HCT116 (cell line): ENCODE data around the gene UAP1L1. TPM values are rescaled to one million over a fixed set of nuclear protein-coding genes. Genes with fewer than 3 reads are reported as not detected.

ENCODE experiments used
- ATAC-seq: fragments of 200-7000 bp; cut with Tn5 transposase; 2 replicates; pipeline ENCODE4 v1.9.1; 2020; ENCODE audit warnings: mild to moderate bottlenecking, moderate library complexity
- BruUV-seq: library from RNA; stranded (reverse); fragments of 400-500 nt; replicated peaks from 2 replicates; lab custom pipeline; 2021; lab: Mats Ljungman, UMichigan
- CTCF ChIA-PET: fragments of 300-600 bp; sonication (Branson Sonifier 250); formaldehyde crosslinking; loops from one replicate; lab custom pipeline; 2021; ENCODE audit warnings: antibody characterized with exemption; lab: Charles Lee
- POLR2A ChIA-PET: fragments of 300-600, 350-600 bp; sonication (Branson Sonifier 250); formaldehyde crosslinking; loops from one replicate; lab custom pipeline; 2021; ENCODE audit warnings: antibody characterized with exemption; lab: Charles Lee
- RAD21 ChIA-PET, 2 experiments: fragments of 300-600 bp; sonication (Branson Sonifier 250); formaldehyde crosslinking; loops; one replicate each; lab custom pipeline; 2023; ENCODE audit warnings: low total read pairs in 2 of 2; ENCODE audit not compliant: uncharacterized antibody in 2 of 2, unreplicated experiment in 2 of 2, low non-redundant PET in 1 of 2; lab: Charles Lee
- DNase-seq: peaks from one replicate; pipeline ENCODE4 v3.0.0-alpha.2; 2010; ENCODE audit warnings: low read depth, low spot score
- H2AFZ ChIP-seq: fragments of 200-600 bp; shearing (Covaris generic), sonication (generic); 2 replicates; pipeline ENCODE4 v1.6.1; 2017; ENCODE audit warnings: low read depth, mixed run types, mixed read lengths, antibody characterized with exemption, low read length; ENCODE audit not compliant: poor library complexity, severe bottlenecking
- H3K27ac ChIP-seq: 2 replicates; pipeline ENCODE4 v1.5.1; 2012; ENCODE audit warnings: low read depth, low read length
- H3K27me3 ChIP-seq: fragments of 200-600 bp; sonication (generic); 2 replicates; pipeline ENCODE4 v1.6.1; 2016; ENCODE audit warnings: mixed run types, low read length, mixed read lengths; ENCODE audit not compliant: insufficient read depth
- H3K36me3 ChIP-seq, 2 experiments: fragments of 200-500 bp in 1 of 2; fragments of 200-600 bp in 1 of 2; sonication (Bioruptor generic) in 1 of 2; sonication (generic) in 1 of 2; 2 replicates each; pipeline versions ENCODE4 v1.5.1 to v1.6.1; 2014 to 2016; ENCODE audit warnings: low read length in 2 of 2, inconsistent platforms in 1 of 2, mixed read lengths in 1 of 2, mixed run types in 1 of 2; ENCODE audit not compliant: insufficient read depth in 2 of 2, control insufficient read depth in 1 of 2
- H3K4me1 ChIP-seq, 2 experiments: fragments of 200-600 bp in 1 of 2; sonication (generic) in 1 of 2; 2 replicates each; pipeline versions ENCODE4 v1.5.1 to v1.6.1; 2012 to 2017; ENCODE audit warnings: low read length in 2 of 2, inconsistent platforms in 1 of 2, mild to moderate bottlenecking in 1 of 2, mixed read lengths in 1 of 2, mixed run types in 1 of 2, moderate library complexity in 1 of 2; ENCODE audit not compliant: insufficient read depth in 2 of 2, control insufficient read depth in 1 of 2
- H3K4me2 ChIP-seq: fragments of 200-600 bp; sonication (generic); 2 replicates; pipeline ENCODE4 v1.6.1; 2017; ENCODE audit warnings: mixed run types, low read length, mixed read lengths
- H3K4me3 ChIP-seq, 2 experiments: fragments of 200-600 bp in 1 of 2; sonication (generic) in 1 of 2; replicated peaks in 1 of 2; 2 replicates each; pipeline ENCODE4 v1.5.1; 2011 to 2016; ENCODE audit warnings: low read length in 2 of 2, control low read depth in 1 of 2, low read depth in 1 of 2, mild to moderate bottlenecking in 1 of 2, mixed read lengths in 1 of 2, mixed run types in 1 of 2
- H3K79me2 ChIP-seq: fragments of 200-600 bp; sonication (generic); 2 replicates; pipeline ENCODE4 v1.6.1; 2017; ENCODE audit warnings: mild to moderate bottlenecking, mixed run types, low read length, moderate library complexity, mixed read lengths; ENCODE audit not compliant: insufficient read depth
- H3K9ac ChIP-seq: fragments of 200-600 bp; sonication (generic); 2 replicates; pipeline ENCODE4 v1.6.1; 2016; ENCODE audit warnings: low read length, mixed read lengths
- H3K9me2 ChIP-seq: fragments of 200-600 bp; sonication (generic), shearing (Covaris generic); 2 replicates; pipeline ENCODE4 v1.6.1; 2017; ENCODE audit warnings: mixed run types, mild to moderate bottlenecking, moderate library complexity; ENCODE audit not compliant: insufficient read depth
- H3K9me3 ChIP-seq, 2 experiments: fragments of 200-500 bp in 1 of 2; fragments of 200-600 bp in 1 of 2; sonication (Bioruptor generic) in 1 of 2; sonication (generic) in 1 of 2; 2 replicates each; pipeline ENCODE4 v1.6.1; 2014 to 2017; ENCODE audit warnings: low read length in 2 of 2, mixed read lengths in 2 of 2, inconsistent platforms in 1 of 2, low read depth in 1 of 2, mild to moderate bottlenecking in 1 of 2, mixed run types in 1 of 2, moderate library complexity in 1 of 2; ENCODE audit not compliant: control insufficient read depth in 1 of 2, insufficient read depth in 1 of 2
- H4K20me1 ChIP-seq: fragments of 200-600 bp; sonication (generic), shearing (Covaris generic); 2 replicates; pipeline ENCODE4 v1.6.1; 2017; ENCODE audit warnings: mixed run types, mild to moderate bottlenecking, moderate library complexity; ENCODE audit not compliant: insufficient read depth
- CBX3 ChIP-seq: IDR thresholded peaks from 2 replicates; pipeline ENCODE4 v1.6.1; 2012; ENCODE audit warnings: low read depth
- EGR1 ChIP-seq: IDR thresholded peaks from 2 replicates; pipeline ENCODE4 v1.6.1; 2012; ENCODE audit warnings: low read depth
- ELF1 ChIP-seq: IDR thresholded peaks from 2 replicates; pipeline ENCODE4 v1.6.1; 2012; ENCODE audit warnings: low read depth, borderline replicate concordance
- EZH2 ChIP-seq: fragments of 200-600 bp; sonication (generic); IDR thresholded peaks from 2 replicates; pipeline ENCODE4 v1.6.1; 2017; ENCODE audit warnings: antibody characterized with exemption, mixed run types
- EZH2phosphoT487 ChIP-seq: fragments of 200-600 bp; IDR thresholded peaks from 2 replicates; pipeline ENCODE4 v1.6.1; 2018; ENCODE audit warnings: antibody characterized with exemption, borderline replicate concordance
- FOSL1 ChIP-seq: IDR thresholded peaks from 2 replicates; pipeline ENCODE4 v1.6.1; 2012; ENCODE audit warnings: low read depth
- JUND ChIP-seq: IDR thresholded peaks from 2 replicates; pipeline ENCODE4 v1.6.1; 2012
- MAX ChIP-seq: IDR thresholded peaks from 2 replicates; pipeline ENCODE4 v1.6.1; 2012
- POLR2AphosphoS5 ChIP-seq: IDR thresholded peaks from 2 replicates; pipeline ENCODE4 v1.6.1; 2011; ENCODE audit warnings: mild to moderate bottlenecking, low read depth, low read length, moderate library complexity
- REST ChIP-seq: IDR thresholded peaks from 2 replicates; pipeline ENCODE4 v1.6.1; 2012; ENCODE audit warnings: low read depth
- SIN3A ChIP-seq: IDR thresholded peaks from 2 replicates; pipeline ENCODE4 v1.6.1; 2012; ENCODE audit warnings: low read depth
- SP1 ChIP-seq: IDR thresholded peaks from 2 replicates; pipeline ENCODE4 v1.6.1; 2012; ENCODE audit warnings: low read depth
- SRF ChIP-seq: IDR thresholded peaks from 2 replicates; pipeline ENCODE4 v1.6.1; 2012; ENCODE audit warnings: low read depth
- TCF7L2 ChIP-seq: IDR thresholded peaks from 2 replicates; pipeline ENCODE4 v1.7.0; 2011; ENCODE audit warnings: borderline replicate concordance, inconsistent platforms; ENCODE audit not compliant: insufficient read depth, insufficient read length; ENCODE audit errors: extremely low read depth
- ZFX ChIP-seq: fragments of 450-650 bp; IDR thresholded peaks from 2 replicates; pipeline ENCODE4 v1.6.1; 2017
- ZNF274 ChIP-seq: fragments of 200-500 bp; sonication (Bioruptor generic); IDR thresholded peaks from 2 replicates; pipeline ENCODE4 v1.6.1; 2014; ENCODE audit warnings: mild to moderate bottlenecking, low read depth, low read length, inconsistent platforms
- intact Hi-C: fragments of 100-400 bp; cut with micrococcal nuclease; formaldehyde crosslinking; loops from 2 replicates; pipeline ENCODE4 v1.10.0; 2022
- total RNA-seq: library from RNA; stranded (reverse); gene quantifications from one replicate; pipeline ENCODE4 v1.2.1, GENCODE V29; 2021; ENCODE audit not compliant: unreplicated experiment
- TF ChIP-seq, protein P1 (sequence below), 3 experiments: fragments of 200-600 bp in 1 of 3; sonication (generic) in 1 of 3; IDR thresholded peaks in 2 of 3; conservative IDR thresholded peaks in 1 of 3; 2 replicates each; pipeline ENCODE4 v1.5.1; 2012 to 2017; ENCODE audit warnings: low read depth in 2 of 3, low read length in 2 of 3, antibody characterized with exemption in 1 of 3, borderline replicate concordance in 1 of 3, control low read depth in 1 of 3, mild to moderate bottlenecking in 1 of 3, mixed read lengths in 1 of 3, mixed run types in 1 of 3, moderate library complexity in 1 of 3; ENCODE audit not compliant: insufficient read depth in 1 of 3
- TF ChIP-seq, protein P2 (sequence below): IDR thresholded peaks from 2 replicates; pipeline ENCODE4 v1.6.1; 2012
- TF ChIP-seq, protein P3 (sequence below): IDR thresholded peaks from 2 replicates; pipeline ENCODE4 v1.6.1; 2011; ENCODE audit warnings: mild to moderate bottlenecking, low read length, moderate library complexity; ENCODE audit not compliant: insufficient replicate concordance; ENCODE audit errors: extremely low read depth

UAP1L1 gene
- total RNA-seq, 1 experiment from 2014 or later, result 11.0 TPM

- ChIA-PET RAD21 (no interaction called here), POLR2A (interaction anchor here (0.6 to 2.0 kb wide), 3 partner anchors 8 to 126 kb away, joined by 3 to 5 read pairs (median 3); partner anchors contain the start of gene TUBB4B), CTCF (interaction anchor here (0.7 to 1.2 kb wide), 2 partner anchors 68 to 112 kb away, joined by 3 to 5 read pairs; partner anchors contain the start of genes NPDC1 and RNF224)
- Histone ChIP-seq H3K9me2 (no peaks in the 10 kb centered on the region), H3K9ac (peak within 1 kb of the TSS; percentile 83), H4K20me1 (no peaks in the 10 kb centered on the region), H3K27ac (peak within 1 kb of the TSS; percentile 72), H3K4me2 (peak within 1 kb of the TSS; percentile 96), H3K4me3 (peak within 1 kb of the TSS; percentile 54 to 67), H3K36me3 (peaks cover 8 to 29% of the 10 kb centered on the region in 2 experiments; a peak in 3 of 4 replicates), H3K4me1 (peaks cover 4 to 19% of the 10 kb centered on the region in 2 experiments), H3K27me3 (no peaks in the 10 kb centered on the region), H2AFZ (peak within 1 kb of the TSS; percentile 68), H3K9me3 (no peaks in the 10 kb centered on the region), H3K79me2 (peaks cover 19% of the 10 kb centered on the region)
- no TSS peak for BruUV-seq
- DNase-seq (no peak), ATAC-seq (peak; percentile 80)
- intact Hi-C loops, result no loop called here
- TF ChIP-seq MAX (peak; percentile 92), EGR1 (no peak), POLR2AphosphoS5 (peak; percentile 83), TCF7L2 (no peak), JUND (no peak), SP1 (no peak), SIN3A (peak; percentile 61), EZH2 (no peak), SRF (no peak), ELF1 (no peak), EZH2phosphoT487 (no peak), ZNF274 (no peak), ZFX (peak; percentile 73; the same call in 1 of the 2 replicates), CBX3 (no peak), REST (no peak), FOSL1 (no peak)
- TF ChIP-seq, protein P1, sequence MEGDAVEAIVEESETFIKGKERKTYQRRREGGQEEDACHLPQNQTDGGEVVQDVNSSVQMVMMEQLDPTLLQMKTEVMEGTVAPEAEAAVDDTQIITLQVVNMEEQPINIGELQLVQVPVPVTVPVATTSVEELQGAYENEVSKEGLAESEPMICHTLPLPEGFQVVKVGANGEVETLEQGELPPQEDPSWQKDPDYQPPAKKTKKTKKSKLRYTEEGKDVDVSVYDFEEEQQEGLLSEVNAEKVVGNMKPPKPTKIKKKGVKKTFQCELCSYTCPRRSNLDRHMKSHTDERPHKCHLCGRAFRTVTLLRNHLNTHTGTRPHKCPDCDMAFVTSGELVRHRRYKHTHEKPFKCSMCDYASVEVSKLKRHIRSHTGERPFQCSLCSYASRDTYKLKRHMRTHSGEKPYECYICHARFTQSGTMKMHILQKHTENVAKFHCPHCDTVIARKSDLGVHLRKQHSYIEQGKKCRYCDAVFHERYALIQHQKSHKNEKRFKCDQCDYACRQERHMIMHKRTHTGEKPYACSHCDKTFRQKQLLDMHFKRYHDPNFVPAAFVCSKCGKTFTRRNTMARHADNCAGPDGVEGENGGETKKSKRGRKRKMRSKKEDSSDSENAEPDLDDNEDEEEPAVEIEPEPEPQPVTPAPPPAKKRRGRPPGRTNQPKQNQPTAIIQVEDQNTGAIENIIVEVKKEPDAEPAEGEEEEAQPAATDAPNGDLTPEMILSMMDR (IDR thresholded peaks at IDR 0.05 in 2 of 3, conservative IDR thresholded peaks at IDR 0.05 in 1 of 3; ENCODE audit: borderline replicate concordance in 1 of 3, insufficient read depth in 1 of 3, low read depth in 2 of 3, low read length in 2 of 3), result no peak
- TF ChIP-seq, protein P2, sequence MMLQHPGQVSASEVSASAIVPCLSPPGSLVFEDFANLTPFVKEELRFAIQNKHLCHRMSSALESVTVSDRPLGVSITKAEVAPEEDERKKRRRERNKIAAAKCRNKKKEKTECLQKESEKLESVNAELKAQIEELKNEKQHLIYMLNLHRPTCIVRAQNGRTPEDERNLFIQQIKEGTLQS, result no peak
- TF ChIP-seq, protein P3, sequence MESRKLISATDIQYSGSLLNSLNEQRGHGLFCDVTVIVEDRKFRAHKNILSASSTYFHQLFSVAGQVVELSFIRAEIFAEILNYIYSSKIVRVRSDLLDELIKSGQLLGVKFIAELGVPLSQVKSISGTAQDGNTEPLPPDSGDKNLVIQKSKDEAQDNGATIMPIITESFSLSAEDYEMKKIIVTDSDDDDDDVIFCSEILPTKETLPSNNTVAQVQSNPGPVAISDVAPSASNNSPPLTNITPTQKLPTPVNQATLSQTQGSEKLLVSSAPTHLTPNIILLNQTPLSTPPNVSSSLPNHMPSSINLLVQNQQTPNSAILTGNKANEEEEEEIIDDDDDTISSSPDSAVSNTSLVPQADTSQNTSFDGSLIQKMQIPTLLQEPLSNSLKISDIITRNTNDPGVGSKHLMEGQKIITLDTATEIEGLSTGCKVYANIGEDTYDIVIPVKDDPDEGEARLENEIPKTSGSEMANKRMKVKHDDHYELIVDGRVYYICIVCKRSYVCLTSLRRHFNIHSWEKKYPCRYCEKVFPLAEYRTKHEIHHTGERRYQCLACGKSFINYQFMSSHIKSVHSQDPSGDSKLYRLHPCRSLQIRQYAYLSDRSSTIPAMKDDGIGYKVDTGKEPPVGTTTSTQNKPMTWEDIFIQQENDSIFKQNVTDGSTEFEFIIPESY, result no peak
Measured at GRCh38 chr9:137114613-137115393, 37.5 kb downstream of the UAP1L1 start, which contains the start of gene DPP7. DPP7 (minus strand) TSS chr9:137114733; CDS start chr9:137114713, 20 bp downstream.
